GM18508 (cell line): ENCODE data around the gene JMJD1C.
"Not testable (repeated sequence)": the region's sequence is repeated elsewhere in the genome, so short reads cannot be mapped to it uniquely, and the experiment has no call there.

Experiments
- ATAC-seq: cut with Tn5 transposase; IDR thresholded peaks from one replicate; pipeline ENCODE4 v1.9.1; 2021; ENCODE audit warnings: moderate number of reproducible peaks; ENCODE audit not compliant: insufficient read depth, unreplicated experiment

Gene JMJD1C

GRCh38 chr10:63318491-63318890 is 147.3 kb downstream of the JMJD1C start:
- ATAC-seq = no peak

GRCh38 chr10:63314020-63314419 is 151.8 kb downstream of the JMJD1C start:
- ATAC-seq = no peak

- ATAC-seq = no peak
Measured at GRCh38 chr10:63313066-63313717, 152.6 kb downstream of the JMJD1C start.

GRCh38 chr10:63308628-63309027 is 157.1 kb downstream of the JMJD1C start:
- no peak for ATAC-seq

GRCh38 chr10:63304146-63304545 is 161.6 kb downstream of the JMJD1C start:
- no peak for ATAC-seq

- ATAC-seq = no peak
Measured at GRCh38 chr10:63300801-63301200, 165.0 kb downstream of the JMJD1C start.

GRCh38 chr10:63297941-63298340 is 167.8 kb downstream of the JMJD1C start:
- no peak for ATAC-seq

- no peak for ATAC-seq
Measured at GRCh38 chr10:63294781-63295180, 171.0 kb downstream of the JMJD1C start.

- not testable (repeated sequence) for ATAC-seq
Measured at GRCh38 chr10:63292847-63293246, 172.9 kb downstream of the JMJD1C start.

GRCh38 chr10:63288170-63288569 is 177.6 kb downstream of the JMJD1C start:
- no peak for ATAC-seq

GRCh38 chr10:63286754-63287264 is 179.0 kb downstream of the JMJD1C start:
- ATAC-seq = peak; percentile 92

GRCh38 chr10:63286340-63286739 is 179.4 kb downstream of the JMJD1C start:
- peak; percentile 29 for ATAC-seq

GRCh38 chr10:63283901-63284300 is 181.9 kb downstream of the JMJD1C start:
- not testable (repeated sequence) for ATAC-seq

- no peak for ATAC-seq
Measured at GRCh38 chr10:63283093-63283492, 182.7 kb downstream of the JMJD1C start.

GRCh38 chr10:63281967-63282366 is 183.8 kb downstream of the JMJD1C start:
- no peak for ATAC-seq

GRCh38 chr10:63280386-63280785 is 185.4 kb downstream of the JMJD1C start:
- ATAC-seq = no peak

- ATAC-seq = no peak
Measured at GRCh38 chr10:63275094-63275493, 190.7 kb downstream of the JMJD1C start.

GRCh38 chr10:63273577-63273976 is 192.2 kb downstream of the JMJD1C start:
- no peak for ATAC-seq

GRCh38 chr10:63268798-63269503 is 196.8 kb downstream of the JMJD1C start:
- peak; percentile 85 for ATAC-seq

- ATAC-seq = no peak
Measured at GRCh38 chr10:63268149-63268797, 197.5 kb downstream of the JMJD1C start.
